B cell (primary cell): ENCODE measurements around the gene TRIB2. TPM values are rescaled to one million over a fixed set of nuclear protein-coding genes. Genes with fewer than 3 reads are reported as not detected.

Source experiments
- ATAC-seq: fragments of 200-7000 bp; cut with Tn5 transposase; one replicate; pipeline ENCODE4 v1.10.0; 2021; ENCODE audit warnings: low read depth, mild to moderate bottlenecking, moderate number of reproducible peaks, moderate library complexity
- CTCF ChIA-PET: fragments of 350-600 bp; sonication (Branson Sonifier 250); formaldehyde crosslinking; loops from one replicate; lab custom pipeline; 2021; ENCODE audit warnings: antibody characterized with exemption, inconsistent platforms; lab: Charles Lee
- POLR2A ChIA-PET: fragments of 350-600 bp; sonication (Branson Sonifier 250); formaldehyde crosslinking; loops from one replicate; lab custom pipeline; 2021; ENCODE audit warnings: antibody characterized with exemption; lab: Charles Lee
- DNase-seq: peaks from one replicate; pipeline ENCODE4 v3.0.0; 2013
- H2AFZ ChIP-seq: 2 replicates; pipeline ENCODE4 v1.6.1; 2012; ENCODE audit warnings: mild to moderate bottlenecking, low read depth, low read length; ENCODE audit not compliant: insufficient read depth, poor library complexity, severe bottlenecking
- H3K27ac ChIP-seq, 2 donors: 1 replicate in 1 of 2; 2 replicates in 1 of 2; pipeline ENCODE4 v1.5.1; 2012 to 2013; ENCODE audit warnings: low read length in 2 of 2, mild to moderate bottlenecking in 2 of 2, moderate library complexity in 1 of 2
- H3K27me3 ChIP-seq, 4 experiments: fragments of 200-600 bp in 1 of 4; sonication (generic) in 1 of 4; replicated peaks in 1 of 4; 1 replicate in 2 of 4; 2 replicates in 2 of 4; pipeline versions ENCODE4 v1.6.1 to v1.7.0; 2013 to 2016; ENCODE audit warnings: low read length in 3 of 4, mild to moderate bottlenecking in 2 of 4, mixed read lengths in 1 of 4, moderate library complexity in 1 of 4; ENCODE audit not compliant: insufficient read depth in 4 of 4, control insufficient read depth in 3 of 4; ENCODE audit errors: control extremely low read depth in 1 of 4
- H3K36me3 ChIP-seq, 2 experiments: replicated peaks in 1 of 2; 1 replicate in 1 of 2; 2 replicates in 1 of 2; pipeline versions ENCODE4 v1.6.1 to v1.7.1; 2013; ENCODE audit warnings: low read length in 1 of 2; ENCODE audit not compliant: insufficient read depth in 2 of 2, control insufficient read depth in 1 of 2; ENCODE audit errors: control extremely low read depth in 1 of 2, extremely low read depth in 1 of 2
- H3K4me1 ChIP-seq, 2 donors: fragments of 200-600 bp in 1 of 2; sonication (generic) in 1 of 2; 1 replicate in 1 of 2; 2 replicates in 1 of 2; pipeline versions ENCODE4 v1.5.1 to v1.6.1; 2013 to 2017; ENCODE audit warnings: low read length in 2 of 2; ENCODE audit not compliant: control insufficient read depth in 2 of 2, insufficient read depth in 2 of 2
- H3K4me2 ChIP-seq: replicated peaks from 2 replicates; pipeline ENCODE3; 2012; ENCODE audit warnings: mild to moderate bottlenecking, low read depth, low read length; ENCODE audit not compliant: poor library complexity, severe bottlenecking
- H3K4me3 ChIP-seq, 5 experiments: fragments of 200-600 bp in 1 of 5; sonication (generic) in 1 of 5; 1 replicate in 3 of 5; 2 replicates in 2 of 5; pipeline versions ENCODE4 v1.5.1 to v1.7.0; 2011 to 2016; ENCODE audit warnings: low read length in 4 of 5, mild to moderate bottlenecking in 4 of 5, low read depth in 2 of 5, control low read depth in 1 of 5, moderate library complexity in 1 of 5; ENCODE audit not compliant: insufficient read depth in 1 of 5; ENCODE audit errors: control extremely low read depth in 1 of 5, extremely low read depth in 1 of 5
- H3K79me2 ChIP-seq: fragments of 200-600 bp; sonication (generic); one replicate; pipeline ENCODE4 v1.6.0; 2016; ENCODE audit warnings: low read length; ENCODE audit not compliant: control insufficient read depth, insufficient read depth
- H3K9ac ChIP-seq: fragments of 200-600 bp; sonication (generic); 2 replicates; pipeline ENCODE4 v1.6.1; 2017; ENCODE audit warnings: mild to moderate bottlenecking, low read length, moderate library complexity
- H3K9me3 ChIP-seq, 3 donors: one replicate each; pipeline versions ENCODE4 v1.6.1 to v1.7.1; 2013; ENCODE audit warnings: low read length in 2 of 3; ENCODE audit not compliant: control insufficient read depth in 2 of 3, insufficient read depth in 1 of 3; ENCODE audit errors: control extremely low read depth in 1 of 3
- H4K20me1 ChIP-seq: 2 replicates; pipeline ENCODE4 v1.6.0; 2012; ENCODE audit warnings: mild to moderate bottlenecking, low read length; ENCODE audit not compliant: insufficient read depth, control insufficient read depth, poor library complexity, severe bottlenecking
- H3K27ac Mint-ChIP-seq: one replicate; pipeline ENCODE4 v1.8.0; 2021; ENCODE audit warnings: mixed read lengths
- H3K27me3 Mint-ChIP-seq: one replicate; pipeline ENCODE4 v1.8.0; 2021; ENCODE audit warnings: mixed read lengths
- H3K4me1 Mint-ChIP-seq: one replicate; pipeline ENCODE4 v1.8.0; 2021; ENCODE audit warnings: mixed read lengths
- H3K4me3 Mint-ChIP-seq: one replicate; pipeline ENCODE4 v1.8.0; 2021; ENCODE audit warnings: mixed read lengths
- H3K9me3 Mint-ChIP-seq: one replicate; pipeline ENCODE4 v1.8.0; 2022; ENCODE audit warnings: mixed read lengths; ENCODE audit not compliant: insufficient read depth
- CTCF ChIP-seq: fragments of 200-600 bp; IDR thresholded peaks from one replicate; pipeline ENCODE4 v1.8.0; 2022; ENCODE audit warnings: antibody characterized with exemption, mild to moderate bottlenecking
- EZH2 ChIP-seq: IDR thresholded peaks from 2 replicates; pipeline ENCODE4 v1.6.1; 2012; ENCODE audit warnings: borderline replicate concordance, low read depth, mild to moderate bottlenecking, moderate library complexity, low read length; ENCODE audit not compliant: insufficient read depth, poor library complexity, severe bottlenecking
- WGBS: methylation state at CpG from one replicate; pipeline ENCODE4 v1.1.5; 2013; ENCODE audit warnings: missing lambda C conversion rate; ENCODE audit not compliant: insufficient coverage; 5-methylcytosine and 5-hydroxymethylcytosine counted together
- intact Hi-C: fragments of 100-400 bp; cut with micrococcal nuclease; formaldehyde crosslinking; loops from one replicate; pipeline ENCODE4 v1.10.0; 2022
- polyA plus RNA-seq: library from polyadenylated mRNA; depleted of rRNA; stranded (reverse); fragments of >200 nt; gene quantifications from 2 replicates; pipeline ENCODE4 v1.2.3, GENCODE V29; 2012
- total RNA-seq, 2 donors: library from RNA; stranded (reverse); fragments of 120-200 nt in 1 of 2; gene quantifications; 1 replicate in 1 of 2; 2 replicates in 1 of 2; pipeline versions ENCODE4 v1.2.3 to v1.2.4, GENCODE V29; 2013 to 2022

TRIB2 gene
- total and polyA plus RNA-seq, 2 donors (not counting 1 experiment from before 2014, with no cell fraction given): 36.3 to 117 TPM

- no peaks in the 10 kb centered on the region for H3K27me3 Mint-ChIP-seq
- no peak overlapping the region for H3K27ac ChIP-seq
- no peaks in the 10 kb centered on the region for H3K9me3 ChIP-seq
- no peak overlapping the region for H3K27ac Mint-ChIP-seq
- no peak overlapping the region for H3K4me3 ChIP-seq
- H3K36me3 ChIP-seq: peaks cover 0 to 78% of the 10 kb centered on the region in 2 experiments
- no peak overlapping the region for H3K4me3 Mint-ChIP-seq
- no peak for ATAC-seq
- DNase-seq: no peak
- ChIA-PET CTCF (interaction anchor here (0.7 kb wide), 1 partner anchor 277 kb away, joined by 3 read pairs; no protein-coding TSS in a partner anchor), POLR2A (interaction anchor here (3.6 kb wide), 1 partner anchor 13 kb away, joined by 24 read pairs; the partner anchor contains the start of gene TRIB2)
- TF ChIP-seq EZH2 (no peak), CTCF (no peak)
- peaks cover 94% of the 10 kb centered on the region for H4K20me1 ChIP-seq
- H3K9ac ChIP-seq: no peak overlapping the region
- H3K27me3 ChIP-seq: no peaks in the 10 kb centered on the region
- peaks cover 89% of the 10 kb centered on the region for H3K79me2 ChIP-seq
- peaks cover 60 to 65% of the 10 kb centered on the region in 2 donors for H3K4me1 ChIP-seq
- WGBS: 97% methylated on average over 3 of the region's 5 CpGs
- H2AFZ ChIP-seq: no peak overlapping the region
- no peak overlapping the region for H3K4me2 ChIP-seq
- peaks cover 70% of the 10 kb centered on the region for H3K4me1 Mint-ChIP-seq
- intact Hi-C loops: no loop called here
- no peaks in the 10 kb centered on the region for H3K9me3 Mint-ChIP-seq
These were observed 13.5 kb downstream of the TRIB2 start for GRCh38 chr2:12730265-12730664.

- POLR2A ChIA-PET: no interaction called here
- WGBS: 92% methylated on average over 11 of the region's 16 CpGs
- intact Hi-C loops: no loop called here
- Histone ChIP-seq H3K9ac (no peak overlapping the region), H2AFZ (no peak overlapping the region), H3K4me2 (peak overlapping the region; percentile 16), H3K27me3 (no peaks in the 10 kb centered on the region), H3K4me1 (peaks cover 47 to 50% of the 10 kb centered on the region in 2 donors), H3K79me2 (peaks cover 90% of the 10 kb centered on the region), H4K20me1 (peaks cover 94% of the 10 kb centered on the region), H3K36me3 (peaks cover 0 to 75% of the 10 kb centered on the region in 2 experiments), H3K4me3 (no peak overlapping the region), H3K27ac (no peak overlapping the region), H3K9me3 (no peaks in the 10 kb centered on the region)
- ATAC-seq (no peak), DNase-seq (no peak)
- Mint-ChIP-seq H3K4me1 (peaks cover 64% of the 10 kb centered on the region), H3K27me3 (no peaks in the 10 kb centered on the region), H3K4me3 (no peak overlapping the region), H3K27ac (peak overlapping the region; percentile 64), H3K9me3 (no peaks in the 10 kb centered on the region)
- no peak for TF ChIP-seq CTCF
- TF ChIP-seq EZH2: no peak
- CTCF ChIA-PET: no interaction called here
These were observed 15.1 kb downstream of the TRIB2 start for GRCh38 chr2:12731701-12732280.
